Liver (tissue), 9 donors: ENCODE data around the gene SELENOM. TPM values are rescaled to one million over a fixed set of nuclear protein-coding genes. Genes with fewer than 3 reads are reported as not detected.
"Not testable (repeated sequence)": the region's sequence is repeated elsewhere in the genome, so short reads cannot be mapped to it uniquely, and the experiment has no call there.

Experiments
- DNase-seq: peaks from one replicate; pipeline ENCODE4 v3.0.0-alpha.2; 2017; ENCODE audit warnings: low spot score
- H3K27ac ChIP-seq, 2 donors: one replicate each; pipeline ENCODE4 v1.7.0; 2013; ENCODE audit warnings: inconsistent platforms in 2 of 2, low read length in 2 of 2, control low read depth in 1 of 2, low read depth in 1 of 2, mild to moderate bottlenecking in 1 of 2
- H3K27me3 ChIP-seq, 4 donors: one replicate each; pipeline versions ENCODE4 v1.6.1 to v1.7.0; 2013; ENCODE audit warnings: low read length in 3 of 4, inconsistent platforms in 1 of 4, mild to moderate bottlenecking in 1 of 4, moderate library complexity in 1 of 4; ENCODE audit not compliant: control insufficient read depth in 4 of 4, insufficient read depth in 4 of 4
- H3K36me3 ChIP-seq, 4 donors: one replicate each; pipeline versions ENCODE4 v1.6.1 to v1.7.0; 2013; ENCODE audit warnings: low read length in 3 of 4, mild to moderate bottlenecking in 3 of 4, low read depth in 1 of 4, moderate library complexity in 1 of 4; ENCODE audit not compliant: control insufficient read depth in 4 of 4, insufficient read depth in 3 of 4
- H3K4me1 ChIP-seq, 4 donors: one replicate each; pipeline versions ENCODE4 v1.6.1 to v1.7.0; 2013; ENCODE audit warnings: low read length in 3 of 4, mild to moderate bottlenecking in 3 of 4, moderate library complexity in 1 of 4; ENCODE audit not compliant: control insufficient read depth in 4 of 4, insufficient read depth in 4 of 4
- H3K4me3 ChIP-seq, 3 donors: one replicate each; pipeline versions ENCODE4 v1.6.1 to v1.7.0; 2013; ENCODE audit warnings: low read length in 3 of 3, control low read depth in 1 of 3, low read depth in 1 of 3, mild to moderate bottlenecking in 1 of 3
- H3K9ac ChIP-seq, 2 donors: one replicate each; pipeline ENCODE4 v1.7.0; 2013; ENCODE audit warnings: low read length in 2 of 2, mild to moderate bottlenecking in 2 of 2, moderate library complexity in 2 of 2, control low read depth in 1 of 2, low read depth in 1 of 2
- H3K9me3 ChIP-seq, 4 donors: one replicate each; pipeline versions ENCODE4 v1.6.1 to v1.7.0; 2013; ENCODE audit warnings: low read length in 3 of 4; ENCODE audit not compliant: control insufficient read depth in 4 of 4
- EGR1 ChIP-seq, 2 donors: IDR thresholded peaks; 2 replicates each; pipeline ENCODE4 v1.6.1; 2016 to 2018; ENCODE audit warnings: antibody characterized with exemption in 2 of 2, low read depth in 2 of 2
- FOXA1 ChIP-seq: IDR thresholded peaks from 2 replicates; pipeline ENCODE4 v1.6.1; 2016; ENCODE audit warnings: antibody characterized with exemption
- FOXA2 ChIP-seq: IDR thresholded peaks from 2 replicates; pipeline ENCODE4 v1.6.1; 2016; ENCODE audit warnings: antibody characterized with exemption
- GABPA ChIP-seq, 2 donors: IDR thresholded peaks in 1 of 2; conservative IDR thresholded peaks in 1 of 2; 2 replicates each; pipeline ENCODE4 v1.6.1; 2016; ENCODE audit warnings: antibody characterized with exemption in 2 of 2, mild to moderate bottlenecking in 1 of 2, moderate library complexity in 1 of 2
- HNF4A ChIP-seq, 2 donors: conservative IDR thresholded peaks; 2 replicates each; pipeline ENCODE4 v1.6.1; 2016; ENCODE audit warnings: antibody characterized with exemption in 2 of 2, mild to moderate bottlenecking in 2 of 2
- HNF4G ChIP-seq: IDR thresholded peaks from 2 replicates; pipeline ENCODE4 v1.6.1; 2016; ENCODE audit warnings: antibody characterized with exemption
- JUND ChIP-seq, 2 donors: IDR thresholded peaks; 2 replicates each; pipeline ENCODE4 v1.6.1; 2016; ENCODE audit warnings: antibody characterized with exemption in 2 of 2
- NR2F2 ChIP-seq: IDR thresholded peaks from 2 replicates; pipeline ENCODE4 v1.6.1; 2016; ENCODE audit warnings: antibody characterized with exemption
- RAD21 ChIP-seq, 2 donors: IDR thresholded peaks; 2 replicates each; pipeline ENCODE4 v1.6.1; 2016; ENCODE audit warnings: antibody characterized with exemption in 2 of 2, mild to moderate bottlenecking in 2 of 2
- RXRA ChIP-seq, 2 donors: IDR thresholded peaks; 2 replicates each; pipeline ENCODE4 v1.6.1; 2017 to 2018; ENCODE audit warnings: antibody characterized with exemption in 2 of 2, mild to moderate bottlenecking in 1 of 2
- SP1 ChIP-seq: IDR thresholded peaks from 2 replicates; pipeline ENCODE4 v1.6.1; 2018; ENCODE audit warnings: antibody characterized with exemption, mild to moderate bottlenecking
- TAF1 ChIP-seq: conservative IDR thresholded peaks from 2 replicates; pipeline ENCODE4 v1.6.1; 2016; ENCODE audit warnings: antibody characterized with exemption, mild to moderate bottlenecking
- YY1 ChIP-seq: IDR thresholded peaks from 2 replicates; pipeline ENCODE4 v1.6.1; 2016; ENCODE audit warnings: antibody characterized with exemption, mild to moderate bottlenecking
- WGBS: extraction: QIAGEN DNeasy Blood & Tissue Kit; methylation state at CpG from one replicate; pipeline ENCODE4 v1.1.7; 2013; 5-methylcytosine and 5-hydroxymethylcytosine counted together
- polyA plus RNA-seq, 2 donors: library from polyadenylated mRNA; stranded (reverse) in 1 of 2; unstranded in 1 of 2; fragments of 200-250 nt in 1 of 2; fragments of >200 nt in 1 of 2; fragmentation: Nextera tagmentation in 1 of 2; extraction: Ambion mirVana in 1 of 2; gene quantifications; one replicate each; pipeline versions ENCODE4 v1.2.1 to v1.2.3, GENCODE V29; 2013 to 2015
- total RNA-seq, 2 donors: library from RNA; depleted of rRNA; stranded (reverse); fragments of >200 nt; gene quantifications; one replicate each; pipeline ENCODE4 v1.2.3, GENCODE V29; 2014
- TF ChIP-seq, protein P1 (sequence below): IDR thresholded peaks from 2 replicates; pipeline ENCODE4 v1.6.1; 2016; ENCODE audit warnings: antibody characterized with exemption
- TF ChIP-seq, protein P2 (sequence below): IDR thresholded peaks from 2 replicates; pipeline ENCODE4 v1.6.1; 2016; ENCODE audit warnings: antibody characterized with exemption
- TF ChIP-seq, protein P3 (sequence below): IDR thresholded peaks from 2 replicates; pipeline ENCODE4 v1.6.1; 2016; ENCODE audit warnings: antibody characterized with exemption
- TF ChIP-seq, protein P4 (sequence below): fragments of 150-350 bp; IDR thresholded peaks from 2 replicates; pipeline ENCODE4 v1.5.1; 2017; ENCODE audit warnings: improper control_type of control experiment, low read depth, low read length; ENCODE audit not compliant: missing input control
- TF ChIP-seq, protein P5 (sequence below): IDR thresholded peaks from 2 replicates; pipeline ENCODE4 v1.6.1; 2016; ENCODE audit warnings: antibody characterized with exemption, mild to moderate bottlenecking
- donor health status: healthy.
- donor health status: healthy.
- donor health status: healthy.
- donor health status: healthy.
- donor health status: healthy.

Gene SELENOM
- total and polyA plus RNA-seq, 4 donors = 3.0 to 17.3 (median 12.2) TPM

DNA sequence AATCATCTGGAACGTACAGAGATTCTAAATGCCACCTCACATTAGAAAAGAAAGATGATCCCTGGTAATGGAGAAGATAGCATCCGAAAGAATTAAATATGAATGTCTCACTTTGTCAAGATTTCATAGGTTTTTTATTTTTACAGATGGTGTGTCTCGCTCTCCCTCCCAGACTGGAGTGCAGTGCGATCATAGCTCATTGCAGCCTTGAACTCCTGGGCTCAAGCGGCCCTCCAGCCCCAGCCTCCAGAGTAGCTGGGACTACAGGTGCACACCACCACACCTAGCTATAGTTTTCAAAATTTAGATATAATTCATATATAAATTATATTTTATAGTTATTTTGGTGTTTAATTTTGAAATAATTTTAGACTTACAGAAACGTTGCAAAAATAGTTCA is 43.0 kb downstream of the SELENOM start:
- DNase-seq = no peak
- Histone ChIP-seq H3K9ac (no peak overlapping the region), H3K27ac (no peak overlapping the region), H3K27me3 (no peaks in the 10 kb centered on the region), H3K4me3 (no peak overlapping the region), H3K4me1 (no peaks in the 10 kb centered on the region), H3K9me3 (no peaks in the 10 kb centered on the region), H3K36me3 (no peaks in the 10 kb centered on the region)
- WGBS = 90% methylated on average over 6 of the region's 6 CpGs
- TF ChIP-seq HNF4A (conservative IDR thresholded peaks at IDR 0.05) (no peak), TAF1 (no peak), GABPA (IDR thresholded peaks at IDR 0.05 in 1 of 2, conservative IDR thresholded peaks at IDR 0.05 in 1 of 2) (no peak), EGR1 (IDR thresholded peaks at IDR 0.05; ENCODE audit: low read depth in 2 of 2) (no peak), FOXA1 (no peak), FOXA2 (no peak), SP1 (no peak), RAD21 (IDR thresholded peaks at IDR 0.05) (no peak), YY1 (no peak), NR2F2 (no peak), JUND (IDR thresholded peaks at IDR 0.05) (no peak), HNF4G (no peak), RXRA (IDR thresholded peaks at IDR 0.05) (no peak)
- TF ChIP-seq, protein P1, sequence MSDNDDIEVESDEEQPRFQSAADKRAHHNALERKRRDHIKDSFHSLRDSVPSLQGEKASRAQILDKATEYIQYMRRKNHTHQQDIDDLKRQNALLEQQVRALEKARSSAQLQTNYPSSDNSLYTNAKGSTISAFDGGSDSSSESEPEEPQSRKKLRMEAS = no peak
- TF ChIP-seq, protein P2, sequence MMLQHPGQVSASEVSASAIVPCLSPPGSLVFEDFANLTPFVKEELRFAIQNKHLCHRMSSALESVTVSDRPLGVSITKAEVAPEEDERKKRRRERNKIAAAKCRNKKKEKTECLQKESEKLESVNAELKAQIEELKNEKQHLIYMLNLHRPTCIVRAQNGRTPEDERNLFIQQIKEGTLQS = no peak
- TF ChIP-seq, protein P3, sequence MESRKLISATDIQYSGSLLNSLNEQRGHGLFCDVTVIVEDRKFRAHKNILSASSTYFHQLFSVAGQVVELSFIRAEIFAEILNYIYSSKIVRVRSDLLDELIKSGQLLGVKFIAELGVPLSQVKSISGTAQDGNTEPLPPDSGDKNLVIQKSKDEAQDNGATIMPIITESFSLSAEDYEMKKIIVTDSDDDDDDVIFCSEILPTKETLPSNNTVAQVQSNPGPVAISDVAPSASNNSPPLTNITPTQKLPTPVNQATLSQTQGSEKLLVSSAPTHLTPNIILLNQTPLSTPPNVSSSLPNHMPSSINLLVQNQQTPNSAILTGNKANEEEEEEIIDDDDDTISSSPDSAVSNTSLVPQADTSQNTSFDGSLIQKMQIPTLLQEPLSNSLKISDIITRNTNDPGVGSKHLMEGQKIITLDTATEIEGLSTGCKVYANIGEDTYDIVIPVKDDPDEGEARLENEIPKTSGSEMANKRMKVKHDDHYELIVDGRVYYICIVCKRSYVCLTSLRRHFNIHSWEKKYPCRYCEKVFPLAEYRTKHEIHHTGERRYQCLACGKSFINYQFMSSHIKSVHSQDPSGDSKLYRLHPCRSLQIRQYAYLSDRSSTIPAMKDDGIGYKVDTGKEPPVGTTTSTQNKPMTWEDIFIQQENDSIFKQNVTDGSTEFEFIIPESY = no peak
- TF ChIP-seq, protein P4, sequence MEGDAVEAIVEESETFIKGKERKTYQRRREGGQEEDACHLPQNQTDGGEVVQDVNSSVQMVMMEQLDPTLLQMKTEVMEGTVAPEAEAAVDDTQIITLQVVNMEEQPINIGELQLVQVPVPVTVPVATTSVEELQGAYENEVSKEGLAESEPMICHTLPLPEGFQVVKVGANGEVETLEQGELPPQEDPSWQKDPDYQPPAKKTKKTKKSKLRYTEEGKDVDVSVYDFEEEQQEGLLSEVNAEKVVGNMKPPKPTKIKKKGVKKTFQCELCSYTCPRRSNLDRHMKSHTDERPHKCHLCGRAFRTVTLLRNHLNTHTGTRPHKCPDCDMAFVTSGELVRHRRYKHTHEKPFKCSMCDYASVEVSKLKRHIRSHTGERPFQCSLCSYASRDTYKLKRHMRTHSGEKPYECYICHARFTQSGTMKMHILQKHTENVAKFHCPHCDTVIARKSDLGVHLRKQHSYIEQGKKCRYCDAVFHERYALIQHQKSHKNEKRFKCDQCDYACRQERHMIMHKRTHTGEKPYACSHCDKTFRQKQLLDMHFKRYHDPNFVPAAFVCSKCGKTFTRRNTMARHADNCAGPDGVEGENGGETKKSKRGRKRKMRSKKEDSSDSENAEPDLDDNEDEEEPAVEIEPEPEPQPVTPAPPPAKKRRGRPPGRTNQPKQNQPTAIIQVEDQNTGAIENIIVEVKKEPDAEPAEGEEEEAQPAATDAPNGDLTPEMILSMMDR = no peak

DNA sequence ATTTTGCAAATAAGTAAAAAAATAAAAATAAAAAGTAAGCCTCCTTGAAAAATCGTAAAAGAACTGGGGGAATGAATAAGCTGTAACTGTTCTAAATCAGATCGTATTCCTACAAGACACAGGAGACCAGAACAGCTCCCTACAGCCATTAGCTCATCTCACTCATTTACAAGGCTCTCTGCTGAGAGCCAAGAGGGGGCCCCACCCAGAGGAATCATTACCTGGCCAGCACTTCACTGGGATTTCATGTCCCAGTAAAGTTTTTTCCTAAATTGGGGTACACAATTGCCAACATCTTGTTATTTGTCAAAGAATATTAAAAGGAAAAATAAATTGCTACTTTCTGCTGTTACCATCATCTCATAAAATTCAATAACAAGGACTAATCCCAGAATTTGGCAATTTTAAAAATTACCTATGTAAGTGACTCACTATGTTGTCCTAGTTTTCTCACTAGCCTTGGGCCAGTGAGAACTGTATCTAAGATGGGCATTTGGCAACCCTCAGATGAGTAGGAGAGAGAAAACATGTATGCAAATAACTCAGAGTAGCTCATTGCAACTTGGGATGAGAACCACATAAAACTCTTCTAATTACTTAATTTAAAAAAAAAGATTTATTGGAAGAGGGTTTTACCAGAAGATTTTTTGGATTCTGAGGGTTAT is 44.7 kb downstream of the SELENOM start:
- H3K27ac ChIP-seq = no peak overlapping the region
- H3K4me1 ChIP-seq = no peaks in the 10 kb centered on the region
- no peaks in the 10 kb centered on the region for H3K27me3 ChIP-seq
- no peaks in the 10 kb centered on the region for H3K9me3 ChIP-seq
- no peaks in the 10 kb centered on the region for H3K36me3 ChIP-seq
- H3K9ac ChIP-seq = no peak overlapping the region
- 87% methylated on average over 2 of the region's 2 CpGs for WGBS
- DNase-seq = no peak
- no peak overlapping the region for H3K4me3 ChIP-seq
- TF ChIP-seq, protein P2 = no peak
- TF ChIP-seq YY1 = no peak
- TF ChIP-seq, protein P1 = no peak
- TF ChIP-seq EGR1 (IDR thresholded peaks at IDR 0.05; ENCODE audit: low read depth in 2 of 2) = no peak
- TF ChIP-seq JUND (IDR thresholded peaks at IDR 0.05) = no peak
- TF ChIP-seq, protein P5, sequence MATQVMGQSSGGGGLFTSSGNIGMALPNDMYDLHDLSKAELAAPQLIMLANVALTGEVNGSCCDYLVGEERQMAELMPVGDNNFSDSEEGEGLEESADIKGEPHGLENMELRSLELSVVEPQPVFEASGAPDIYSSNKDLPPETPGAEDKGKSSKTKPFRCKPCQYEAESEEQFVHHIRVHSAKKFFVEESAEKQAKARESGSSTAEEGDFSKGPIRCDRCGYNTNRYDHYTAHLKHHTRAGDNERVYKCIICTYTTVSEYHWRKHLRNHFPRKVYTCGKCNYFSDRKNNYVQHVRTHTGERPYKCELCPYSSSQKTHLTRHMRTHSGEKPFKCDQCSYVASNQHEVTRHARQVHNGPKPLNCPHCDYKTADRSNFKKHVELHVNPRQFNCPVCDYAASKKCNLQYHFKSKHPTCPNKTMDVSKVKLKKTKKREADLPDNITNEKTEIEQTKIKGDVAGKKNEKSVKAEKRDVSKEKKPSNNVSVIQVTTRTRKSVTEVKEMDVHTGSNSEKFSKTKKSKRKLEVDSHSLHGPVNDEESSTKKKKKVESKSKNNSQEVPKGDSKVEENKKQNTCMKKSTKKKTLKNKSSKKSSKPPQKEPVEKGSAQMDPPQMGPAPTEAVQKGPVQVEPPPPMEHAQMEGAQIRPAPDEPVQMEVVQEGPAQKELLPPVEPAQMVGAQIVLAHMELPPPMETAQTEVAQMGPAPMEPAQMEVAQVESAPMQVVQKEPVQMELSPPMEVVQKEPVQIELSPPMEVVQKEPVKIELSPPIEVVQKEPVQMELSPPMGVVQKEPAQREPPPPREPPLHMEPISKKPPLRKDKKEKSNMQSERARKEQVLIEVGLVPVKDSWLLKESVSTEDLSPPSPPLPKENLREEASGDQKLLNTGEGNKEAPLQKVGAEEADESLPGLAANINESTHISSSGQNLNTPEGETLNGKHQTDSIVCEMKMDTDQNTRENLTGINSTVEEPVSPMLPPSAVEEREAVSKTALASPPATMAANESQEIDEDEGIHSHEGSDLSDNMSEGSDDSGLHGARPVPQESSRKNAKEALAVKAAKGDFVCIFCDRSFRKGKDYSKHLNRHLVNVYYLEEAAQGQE = no peak
- TF ChIP-seq FOXA1 = no peak
- no peak for TF ChIP-seq SP1
- no peak for TF ChIP-seq HNF4A (conservative IDR thresholded peaks at IDR 0.05)
- TF ChIP-seq TAF1 = no peak

DNA sequence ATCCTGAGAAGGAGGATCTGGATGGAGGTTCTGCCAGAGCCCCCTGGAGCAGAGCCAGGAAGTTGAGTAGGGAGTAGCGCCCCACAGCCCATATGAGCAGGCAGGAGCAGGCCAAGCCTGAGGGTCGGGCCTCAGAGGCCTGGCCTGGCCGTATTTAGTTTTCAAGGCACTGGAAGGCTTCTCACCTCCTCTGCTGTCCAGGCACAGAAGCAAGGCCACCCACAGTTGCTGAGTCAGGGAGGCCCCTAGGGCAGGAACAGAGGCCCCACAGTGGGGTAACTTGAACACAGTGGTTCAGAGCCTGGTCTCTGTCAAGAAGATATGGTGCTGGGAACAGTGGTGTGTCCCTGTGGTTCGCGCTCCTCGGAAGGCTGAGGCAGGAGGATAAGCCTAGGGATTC is 47.7 kb downstream of the SELENOM start:
- H3K36me3 ChIP-seq, H3K4me1 ChIP-seq, H3K27me3 ChIP-seq, H3K9me3 ChIP-seq, H3K9ac ChIP-seq, DNase-seq, H3K27ac ChIP-seq, H3K4me3 ChIP-seq: not testable (repeated sequence)
- 71% methylated on average over 6 of the region's 6 CpGs for WGBS
